Fibroblast of pulmonary artery (primary cell): ENCODE measurements around the gene CFLAR.
A peak's percentile ranks its signal among the peaks of the same experiment; 100 is the strongest.
"Not testable (repeated sequence)": the region's sequence is repeated elsewhere in the genome, so short reads cannot be mapped to it uniquely, and the experiment has no call there.

Source experiments
- DNase-seq: peaks from one replicate; pipeline ENCODE4 v3.0.0-alpha.2; 2010; ENCODE audit warnings: low read depth
- H3K4me3 ChIP-seq: replicated peaks from 2 replicates; pipeline ENCODE4 v1.5.1; 2011; ENCODE audit warnings: low read depth, mild to moderate bottlenecking, control low read depth, low read length, moderate library complexity
- CTCF ChIP-seq: IDR thresholded peaks from 2 replicates; pipeline ENCODE4 v1.5.1; 2011; ENCODE audit warnings: mild to moderate bottlenecking, control low read depth, low read length, inconsistent platforms; ENCODE audit errors: missing control alignments

CFLAR gene

GRCh38 chr2:201154615-201155399, 38.8 kb downstream of the CFLAR start:
- TF ChIP-seq CTCF: no peak
- DNase-seq: no peak
- H3K4me3 ChIP-seq: no peak overlapping the region

GRCh38 chr2:201156036-201156435, 40.1 kb downstream of the CFLAR start:
- DNase-seq: no peak
- no peak for TF ChIP-seq CTCF

GRCh38 chr2:201156640-201157039, 40.7 kb downstream of the CFLAR start:
- DNase-seq: no peak
- no peak overlapping the region for H3K4me3 ChIP-seq
- no peak for TF ChIP-seq CTCF

More at GRCh38 chr2:201156036-201156435, 40.1 kb downstream of the CFLAR start:
- H3K4me3 ChIP-seq: no peak overlapping the region

GRCh38 chr2:201157694-201158093, 41.7 kb downstream of the CFLAR start:
- TF ChIP-seq CTCF: no peak
- H3K4me3 ChIP-seq: no peak overlapping the region
- peak; percentile 35 for DNase-seq

GRCh38 chr2:201158111-201158929, 42.4 kb downstream of the CFLAR start:
- H3K4me3 ChIP-seq: no peak overlapping the region
- peak; percentile 93 for DNase-seq
- TF ChIP-seq CTCF: peak; percentile 83

GRCh38 chr2:201164166-201164565, 48.2 kb downstream of the CFLAR start:
- no peak overlapping the region for H3K4me3 ChIP-seq
- DNase-seq: no peak
- TF ChIP-seq CTCF: no peak

- no peak overlapping the region for H3K4me3 ChIP-seq
- no peak for TF ChIP-seq CTCF
- DNase-seq: no peak
Observed at GRCh38 chr2:201167546-201167945, 51.6 kb downstream of the CFLAR start.

GRCh38 chr2:201168496-201168895, 52.5 kb downstream of the CFLAR start:
- H3K4me3 ChIP-seq: not testable (repeated sequence)

More at GRCh38 chr2:201168496-201168895, 52.5 kb downstream of the CFLAR start:
- DNase-seq: not testable (repeated sequence)
